Neural progenitor cell (in vitro differentiated cells): ENCODE measurements around the gene ARTN. TPM values are rescaled to one million over a fixed set of nuclear protein-coding genes. Genes with fewer than 3 reads are reported as not detected.

Experiments used
- DNase-seq: peaks from one replicate; pipeline ENCODE4 v3.0.0-alpha.2; 2016; ENCODE audit warnings: low spot score
- H2AFZ ChIP-seq: fragments of 200-600 bp; sonication (generic); replicated peaks from 2 replicates; pipeline ENCODE4 v1.6.1; 2016; ENCODE audit warnings: antibody characterized with exemption
- H3F3A ChIP-seq: fragments of 200-600 bp; sonication (generic); 2 replicates; pipeline ENCODE4 v1.6.1; 2016; ENCODE audit warnings: antibody characterized with exemption, low read depth
- H3K27ac ChIP-seq: fragments of 200-600 bp; sonication (generic); 2 replicates; pipeline ENCODE4 v1.5.1; 2016; ENCODE audit warnings: mild to moderate bottlenecking
- H3K27me3 ChIP-seq: fragments of 200-600 bp; sonication (generic); 2 replicates; pipeline ENCODE4 v1.6.1; 2016; ENCODE audit warnings: mild to moderate bottlenecking, moderate library complexity
- H3K36me3 ChIP-seq: fragments of 200-600 bp; sonication (generic); 2 replicates; pipeline ENCODE4 v1.5.1; 2016
- H3K4me1 ChIP-seq: fragments of 200-600 bp; sonication (generic); 2 replicates; pipeline ENCODE4 v1.6.1; 2016; ENCODE audit warnings: mixed run types
- H3K4me2 ChIP-seq: fragments of 200-600 bp; sonication (generic); 2 replicates; pipeline ENCODE4 v1.6.1; 2016
- H3K4me3 ChIP-seq: fragments of 200-600 bp; sonication (generic); 2 replicates; pipeline ENCODE4 v1.5.1; 2016
- H3K79me2 ChIP-seq: fragments of 200-600 bp; sonication (generic); 2 replicates; pipeline ENCODE4 v1.6.1; 2016; ENCODE audit warnings: low read depth
- H3K9ac ChIP-seq: fragments of 200-600 bp; sonication (generic); 2 replicates; pipeline ENCODE4 v1.6.1; 2016
- H3K9me3 ChIP-seq: fragments of 200-600 bp; sonication (generic); 2 replicates; pipeline ENCODE4 v1.5.1; 2016; ENCODE audit warnings: low read depth
- H4K20me1 ChIP-seq: fragments of 200-600 bp; sonication (generic); 2 replicates; pipeline ENCODE4 v1.6.1; 2016; ENCODE audit warnings: low read depth
- H3K27ac Mint-ChIP-seq: 3 replicates; pipeline ENCODE4 v1.8.0; 2021; ENCODE audit warnings: mixed read lengths
- H3K27me3 Mint-ChIP-seq: 2 replicates; pipeline ENCODE4 v1.8.0; 2022; ENCODE audit warnings: low read depth, mild to moderate bottlenecking, inconsistent platforms, moderate library complexity, mixed read lengths; ENCODE audit not compliant: insufficient read depth
- H3K36me3 Mint-ChIP-seq: 3 replicates; pipeline ENCODE4 v1.8.0; 2021; ENCODE audit warnings: mixed read lengths
- H3K4me1 Mint-ChIP-seq: 3 replicates; pipeline ENCODE4 v1.8.0; 2021; ENCODE audit warnings: mixed read lengths
- H3K4me3 Mint-ChIP-seq: 3 replicates; pipeline ENCODE4 v1.8.0; 2021; ENCODE audit warnings: mild to moderate bottlenecking, moderate library complexity, mixed read lengths
- H3K9me3 Mint-ChIP-seq: 3 replicates; pipeline ENCODE4 v1.8.0; 2020; ENCODE audit warnings: mixed read lengths
- CTCF ChIP-seq: fragments of 200-600 bp; sonication (generic); IDR thresholded peaks from 2 replicates; pipeline ENCODE4 v1.5.1; 2017; ENCODE audit warnings: antibody characterized with exemption, mild to moderate bottlenecking
- EZH2 ChIP-seq: fragments of 200-600 bp; sonication (generic); IDR thresholded peaks from 2 replicates; pipeline ENCODE4 v1.6.1; 2017; ENCODE audit warnings: antibody characterized with exemption, mild to moderate bottlenecking, moderate library complexity
- EZH2phosphoT487 ChIP-seq: fragments of 200-600 bp; sonication (generic); IDR thresholded peaks from 2 replicates; pipeline ENCODE4 v1.6.1; 2017; ENCODE audit warnings: antibody characterized with exemption
- total RNA-seq: library from RNA; depleted of rRNA; stranded (reverse); fragments of >200 nt; gene quantifications from 2 replicates; pipeline ENCODE4 v1.2.3, GENCODE V29; 2015; ENCODE audit warnings: low replicate concordance

ARTN gene
- total RNA-seq, 1 donor from 2014 or later: 4.1 TPM

- Histone ChIP-seq H3K9ac (no peak overlapping the region), H3K4me3 (peak overlapping the region; percentile 75), H3K9me3 (no peaks in the 10 kb centered on the region), H4K20me1 (peaks cover 9% of the 10 kb centered on the region), H2AFZ (no peak overlapping the region), H3K79me2 (peaks cover 8% of the 10 kb centered on the region), H3K4me2 (peak overlapping the region; percentile 93), H3K27ac (no peak overlapping the region), H3K4me1 (peaks cover 17% of the 10 kb centered on the region), H3F3A (peaks cover 18% of the 10 kb centered on the region), H3K36me3 (no peaks in the 10 kb centered on the region), H3K27me3 (no peaks in the 10 kb centered on the region)
- TF ChIP-seq CTCF: no peak
- no peak for TF ChIP-seq EZH2
- TF ChIP-seq EZH2phosphoT487: no peak
- Mint-ChIP-seq H3K27me3 (peaks cover 2% of the 10 kb centered on the region), H3K4me3 (peak overlapping the region; percentile 90), H3K27ac (peak overlapping the region; percentile 58), H3K36me3 (peaks cover 5% of the 10 kb centered on the region), H3K9me3 (no peaks in the 10 kb centered on the region), H3K4me1 (peaks cover 24% of the 10 kb centered on the region)
- DNase-seq: no peak
Observed at GRCh38 chr1:43947874-43948437, 14.4 kb downstream of the ARTN start.

GRCh38 chr1:43949678-43950077, 16.1 kb downstream of the ARTN start:
- peaks cover 24% of the 10 kb centered on the region for H3K4me1 ChIP-seq
- H2AFZ ChIP-seq: no peak overlapping the region
- no peaks in the 10 kb centered on the region for H3K27me3 ChIP-seq
- H3K9me3 ChIP-seq: no peaks in the 10 kb centered on the region
- Mint-ChIP-seq H3K4me3 (no peak overlapping the region), H3K27me3 (peaks cover 2% of the 10 kb centered on the region), H3K9me3 (no peaks in the 10 kb centered on the region), H3K27ac (peak overlapping the region; percentile 36), H3K36me3 (peaks cover 5% of the 10 kb centered on the region), H3K4me1 (peaks cover 31% of the 10 kb centered on the region)
- no peaks in the 10 kb centered on the region for H3K36me3 ChIP-seq
- H3K9ac ChIP-seq: no peak overlapping the region
- no peak for TF ChIP-seq CTCF
- TF ChIP-seq EZH2phosphoT487: no peak
- no peak for TF ChIP-seq EZH2
- no peak overlapping the region for H3K27ac ChIP-seq
- H3F3A ChIP-seq: peaks cover 23% of the 10 kb centered on the region
- DNase-seq: no peak
- no peak overlapping the region for H3K4me3 ChIP-seq
- peaks cover 23% of the 10 kb centered on the region for H4K20me1 ChIP-seq
- H3K4me2 ChIP-seq: no peak overlapping the region
- peaks cover 14% of the 10 kb centered on the region for H3K79me2 ChIP-seq

GRCh38 chr1:43951021-43951985, 17.7 kb downstream of the ARTN start:
- no peak overlapping the region for H3K27ac ChIP-seq
- Mint-ChIP-seq H3K9me3 (no peaks in the 10 kb centered on the region), H3K4me3 (no peak overlapping the region), H3K4me1 (peaks cover 23% of the 10 kb centered on the region), H3K36me3 (peaks cover 5% of the 10 kb centered on the region), H3K27me3 (peaks cover 2% of the 10 kb centered on the region), H3K27ac (no peak overlapping the region)
- no peak overlapping the region for H3K4me3 ChIP-seq
- H3K4me1 ChIP-seq: peaks cover 19% of the 10 kb centered on the region
- no peak for DNase-seq
- H4K20me1 ChIP-seq: peaks cover 23% of the 10 kb centered on the region
- no peaks in the 10 kb centered on the region for H3K9me3 ChIP-seq
- H3K27me3 ChIP-seq: no peaks in the 10 kb centered on the region
- no peak overlapping the region for H2AFZ ChIP-seq
- H3K36me3 ChIP-seq: no peaks in the 10 kb centered on the region
- H3K4me2 ChIP-seq: no peak overlapping the region
- TF ChIP-seq CTCF (no peak), EZH2 (no peak), EZH2phosphoT487 (no peak)
- H3K79me2 ChIP-seq: peaks cover 14% of the 10 kb centered on the region
- no peak overlapping the region for H3K9ac ChIP-seq
- H3F3A ChIP-seq: peaks cover 17% of the 10 kb centered on the region
